Kidney epithelial cell (primary cell): ENCODE measurements around the gene LAYN. TPM values are rescaled to one million over a fixed set of nuclear protein-coding genes. Genes with fewer than 3 reads are reported as not detected.

Source experiments
- DNase-seq: peaks from one replicate; pipeline ENCODE4 v3.0.0-alpha.2; 2010; ENCODE audit warnings: low read depth
- H3K27me3 ChIP-seq: 2 replicates; pipeline ENCODE4 v1.6.0; 2011; ENCODE audit warnings: low read length; ENCODE audit not compliant: control insufficient read depth, insufficient read depth
- H3K36me3 ChIP-seq: 2 replicates; pipeline ENCODE4 v1.5.1; 2011; ENCODE audit warnings: low read length; ENCODE audit not compliant: control insufficient read depth, insufficient read depth
- H3K4me3 ChIP-seq: 2 replicates; pipeline ENCODE4 v1.5.1; 2011; ENCODE audit warnings: low read depth, mild to moderate bottlenecking, control low read depth, low read length
- CTCF ChIP-seq: IDR thresholded peaks from 2 replicates; pipeline ENCODE4 v1.5.1; 2011; ENCODE audit warnings: mild to moderate bottlenecking, moderate library complexity, low read length, control low read depth, inconsistent platforms; ENCODE audit not compliant: insufficient read depth, poor library complexity, severe bottlenecking
- total RNA-seq: library from RNA; depleted of rRNA; stranded (reverse); fragments of >200 nt; gene quantifications from 2 replicates; pipeline ENCODE4 v1.2.3, GENCODE V29; 2015

LAYN gene
- total RNA-seq, 1 donor from 2014 or later = 29.1 TPM

DNA sequence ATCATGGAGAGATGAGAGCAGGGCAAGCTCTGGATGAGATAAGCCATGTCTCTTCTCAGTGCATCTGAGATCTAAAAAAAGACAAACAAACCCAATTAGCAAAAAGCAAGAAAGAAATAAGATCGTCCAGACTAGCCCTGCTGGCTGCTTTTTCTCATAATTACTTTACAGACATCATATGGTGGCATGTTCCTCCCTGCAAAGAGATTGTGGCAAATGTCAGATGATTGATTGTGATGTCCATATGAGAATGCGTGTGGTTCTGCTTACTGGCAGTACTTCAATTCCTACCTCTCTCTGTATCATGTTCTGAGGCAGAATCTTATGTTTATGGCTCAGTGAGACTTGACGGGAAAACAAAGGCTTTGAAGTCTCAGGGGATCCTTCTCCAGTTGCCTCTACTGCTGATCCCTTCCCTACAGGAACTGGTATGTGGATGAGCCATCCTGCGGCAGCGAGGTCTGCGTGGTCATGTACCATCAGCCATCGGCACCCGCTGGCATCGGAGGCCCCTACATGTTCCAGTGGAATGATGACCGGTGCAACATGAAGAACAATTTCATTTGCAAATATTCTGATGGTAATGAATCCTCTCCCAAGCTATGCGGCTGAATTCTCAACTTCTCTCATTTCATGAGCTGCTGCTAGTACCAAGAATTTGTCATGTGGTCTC is 8.8 kb downstream of the LAYN start:
- Histone ChIP-seq H3K36me3 (no peaks in the 10 kb centered on the region), H3K27me3 (no peaks in the 10 kb centered on the region), H3K4me3 (no peak overlapping the region)
- no peak for DNase-seq
- no peak for TF ChIP-seq CTCF

DNA sequence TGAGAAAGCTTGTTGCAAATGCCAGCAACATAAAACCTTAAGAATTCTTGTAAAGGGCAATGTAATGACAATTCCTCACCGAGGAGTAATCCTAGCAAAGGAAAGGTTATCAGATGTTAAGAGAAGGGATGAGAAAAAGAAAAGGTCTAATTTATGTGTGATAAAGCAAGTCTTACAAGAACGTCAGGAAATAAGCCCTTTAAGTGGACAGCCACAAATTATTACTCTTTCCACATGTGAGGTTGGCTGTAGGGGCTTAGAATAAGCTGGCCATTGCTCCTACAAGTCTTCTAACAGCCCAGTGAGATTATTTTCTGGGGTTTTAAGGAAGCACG is 9.3 kb downstream of the LAYN start:
- Histone ChIP-seq H3K36me3 (no peaks in the 10 kb centered on the region), H3K4me3 (no peak overlapping the region), H3K27me3 (no peaks in the 10 kb centered on the region)
- no peak for DNase-seq
- TF ChIP-seq CTCF = no peak

DNA sequence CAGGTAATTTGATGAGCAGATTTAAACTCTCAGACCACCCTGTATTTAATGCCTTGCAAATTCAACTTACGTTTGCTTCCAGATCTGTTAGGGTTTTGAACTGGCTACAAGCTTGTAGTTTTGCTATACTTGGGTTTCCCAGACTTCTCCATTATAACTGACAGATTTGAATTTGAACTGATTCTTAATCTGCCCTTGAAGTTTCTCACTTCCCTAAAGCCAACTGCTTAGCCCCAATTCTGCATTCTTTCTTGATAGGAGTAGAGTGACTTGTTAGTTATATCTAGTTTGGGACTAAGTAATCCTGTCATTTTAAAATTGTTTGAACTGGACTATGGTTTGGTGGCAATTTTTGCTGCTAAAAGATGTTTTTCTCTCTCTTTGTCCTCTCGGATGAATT is 9.7 kb downstream of the LAYN start:
- DNase-seq = no peak
- TF ChIP-seq CTCF = no peak
- H3K4me3 ChIP-seq = no peak overlapping the region
- H3K27me3 ChIP-seq = no peaks in the 10 kb centered on the region
- H3K36me3 ChIP-seq = no peaks in the 10 kb centered on the region

DNA sequence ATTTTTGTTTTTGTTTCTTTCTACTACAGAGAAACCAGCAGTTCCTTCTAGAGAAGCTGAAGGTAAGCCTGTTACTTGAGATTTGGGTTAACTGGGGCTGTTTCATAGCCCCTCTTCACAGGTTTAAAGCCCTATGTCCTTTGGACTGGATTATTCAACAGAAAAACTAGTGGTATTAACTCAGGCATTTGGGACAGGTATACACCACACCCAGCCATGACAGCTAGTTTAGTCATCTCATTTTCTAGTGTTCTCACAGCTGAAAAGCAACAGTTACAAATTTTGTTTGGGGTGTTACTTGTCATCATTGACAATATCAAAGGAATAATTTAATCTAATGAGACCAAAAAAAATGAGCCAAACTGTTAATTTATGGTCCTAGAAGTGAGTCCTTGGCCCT is 14.0 kb downstream of the LAYN start:
- H3K4me3 ChIP-seq = no peak overlapping the region
- H3K36me3 ChIP-seq = no peaks in the 10 kb centered on the region
- DNase-seq = no peak
- H3K27me3 ChIP-seq = no peaks in the 10 kb centered on the region
- no peak for TF ChIP-seq CTCF

- no peak for TF ChIP-seq CTCF
- no peak for DNase-seq
- no peaks in the 10 kb centered on the region for H3K36me3 ChIP-seq
- no peaks in the 10 kb centered on the region for H3K27me3 ChIP-seq
- no peak overlapping the region for H3K4me3 ChIP-seq
These were observed 14.7 kb downstream of the LAYN start for GRCh38 chr11:111555255-111555654.

DNA sequence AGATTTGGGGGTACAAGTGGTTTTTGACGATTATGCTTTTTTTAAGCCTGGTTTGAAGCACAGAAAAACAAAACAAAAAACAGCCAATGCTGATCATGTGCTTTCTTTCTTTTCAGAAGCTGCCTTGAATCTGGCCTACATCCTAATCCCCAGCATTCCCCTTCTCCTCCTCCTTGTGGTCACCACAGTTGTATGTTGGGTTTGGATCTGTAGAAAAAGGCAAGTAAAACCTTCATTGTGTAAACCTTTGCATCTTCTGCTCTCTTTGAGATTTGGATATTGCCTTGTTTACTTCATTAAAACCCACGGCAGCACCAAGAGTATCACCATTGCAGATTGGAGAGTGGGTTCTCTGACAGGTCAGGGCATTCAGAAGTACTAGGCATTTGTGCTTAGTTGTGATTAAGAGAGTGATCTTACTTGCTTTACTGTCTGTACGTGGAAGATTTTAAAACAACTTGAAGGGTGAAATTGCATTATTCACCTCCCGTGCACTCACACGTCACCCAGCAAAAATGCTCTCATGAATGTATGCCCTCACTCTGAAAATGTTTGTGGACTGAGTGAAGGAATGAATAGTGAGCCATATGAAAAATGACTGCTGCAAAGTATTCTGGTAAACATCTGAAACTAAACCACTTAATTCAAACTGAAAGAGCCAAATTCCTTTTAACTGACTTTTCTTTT is 17.0 kb downstream of the LAYN start:
- Histone ChIP-seq H3K36me3 (no peaks in the 10 kb centered on the region), H3K4me3 (no peak overlapping the region), H3K27me3 (no peaks in the 10 kb centered on the region)
- no peak for TF ChIP-seq CTCF
- peak; percentile 43 for DNase-seq
